Inflammatory macrophage treated with lipopolysaccharide for 1 hour (primary cell): Measurements from ENCODE around the gene USP10.

ENCODE experiments used
- DNase-seq, 2 donors: peaks; one replicate each; pipeline ENCODE4 v3.0.0-alpha.2; 2020 to 2022

Gene USP10

DNA sequence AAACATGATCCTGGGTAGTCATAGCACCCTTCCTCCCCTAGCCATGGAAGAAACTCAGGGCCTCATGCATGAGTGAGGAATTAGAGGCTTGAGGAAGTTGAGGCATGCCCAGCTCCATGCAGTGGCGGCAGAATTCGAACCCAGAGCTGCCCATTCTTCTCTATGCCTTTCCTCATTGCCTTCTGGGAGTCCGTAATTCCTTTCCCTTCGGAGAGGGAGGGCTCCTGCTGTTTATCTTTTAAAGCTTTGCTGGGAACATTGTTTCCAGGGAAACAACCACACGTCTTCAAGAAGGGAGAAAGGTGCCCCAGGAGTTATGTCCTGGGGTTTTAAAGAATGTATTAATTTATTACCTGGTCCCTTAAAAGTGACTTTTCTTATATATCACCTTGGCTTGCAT is 128.5 kb downstream of the USP10 start:
- no peak for DNase-seq
